Activated naive CD8-positive, alpha-beta T cell treated with anti-CD3 and anti-CD28 coated beads for 36 hours (primary cell): Measurements from ENCODE around the gene AKAP7. TPM values are rescaled to one million over a fixed set of nuclear protein-coding genes. Genes with fewer than 3 reads are reported as not detected.
A peak's percentile ranks its signal among the peaks of the same experiment; 100 is the strongest.

ENCODE experiments used
- DNase-seq: peaks from one replicate; pipeline ENCODE4 v3.0.0; 2021
- H3K27ac Mint-ChIP-seq: one replicate; pipeline ENCODE4 v1.8.0; 2022; ENCODE audit warnings: mild to moderate bottlenecking, moderate library complexity, mixed read lengths
- H3K27me3 Mint-ChIP-seq: one replicate; pipeline ENCODE4 v1.8.0; 2022; ENCODE audit warnings: mild to moderate bottlenecking, mixed read lengths
- H3K36me3 Mint-ChIP-seq: one replicate; pipeline ENCODE4 v1.8.0; 2021; ENCODE audit warnings: mild to moderate bottlenecking, mixed read lengths
- H3K4me1 Mint-ChIP-seq: one replicate; pipeline ENCODE4 v1.8.0; 2021; ENCODE audit warnings: mixed read lengths
- H3K4me3 Mint-ChIP-seq: one replicate; pipeline ENCODE4 v1.8.0; 2022; ENCODE audit warnings: mild to moderate bottlenecking, moderate library complexity, mixed read lengths
- H3K9me3 Mint-ChIP-seq: one replicate; pipeline ENCODE4 v1.8.0; 2022; ENCODE audit warnings: mixed read lengths
- total RNA-seq, 2 experiments: library from RNA; stranded (reverse); gene quantifications; one replicate each; pipeline ENCODE4 v1.2.3, GENCODE V29; 2021

The AKAP7 gene
- total RNA-seq, 2 experiments from 2014 or later, result 6.0 to 6.2 TPM

GRCh38 chr6:131206463-131207251 lies 71.4 kb downstream of the AKAP7 start:
- H3K27ac Mint-ChIP-seq, result peak overlapping the region; percentile 35
- peaks cover 7% of the 10 kb centered on the region for H3K9me3 Mint-ChIP-seq
- no peak overlapping the region for H3K4me3 Mint-ChIP-seq
- peaks cover 41% of the 10 kb centered on the region for H3K4me1 Mint-ChIP-seq
- peaks cover 24% of the 10 kb centered on the region for H3K36me3 Mint-ChIP-seq
- no peaks in the 10 kb centered on the region for H3K27me3 Mint-ChIP-seq
- no peak for DNase-seq

- H3K9me3 Mint-ChIP-seq, result peaks cover 5% of the 10 kb centered on the region
- H3K27ac Mint-ChIP-seq, result no peak overlapping the region
- no peak for DNase-seq
- no peak overlapping the region for H3K4me3 Mint-ChIP-seq
- no peaks in the 10 kb centered on the region for H3K27me3 Mint-ChIP-seq
- H3K4me1 Mint-ChIP-seq, result peaks cover 46% of the 10 kb centered on the region
- peaks cover 25% of the 10 kb centered on the region for H3K36me3 Mint-ChIP-seq
These were observed 73.5 kb downstream of the AKAP7 start for GRCh38 chr6:131208787-131209186.

GRCh38 chr6:131210469-131210868 lies 75.2 kb downstream of the AKAP7 start:
- H3K9me3 Mint-ChIP-seq, result peaks cover 5% of the 10 kb centered on the region
- H3K27ac Mint-ChIP-seq, result no peak overlapping the region
- H3K27me3 Mint-ChIP-seq, result no peaks in the 10 kb centered on the region
- peaks cover 45% of the 10 kb centered on the region for H3K4me1 Mint-ChIP-seq
- H3K36me3 Mint-ChIP-seq, result peaks cover 29% of the 10 kb centered on the region
- no peak overlapping the region for H3K4me3 Mint-ChIP-seq
- DNase-seq, result no peak

GRCh38 chr6:131212024-131212423 lies 76.8 kb downstream of the AKAP7 start:
- Mint-ChIP-seq H3K4me1 (peaks cover 40% of the 10 kb centered on the region), H3K36me3 (peaks cover 23% of the 10 kb centered on the region), H3K4me3 (no peak overlapping the region), H3K27me3 (no peaks in the 10 kb centered on the region), H3K27ac (no peak overlapping the region), H3K9me3 (peaks cover 3% of the 10 kb centered on the region)
- no peak for DNase-seq

GRCh38 chr6:131212913-131213312 lies 77.6 kb downstream of the AKAP7 start:
- H3K27me3 Mint-ChIP-seq, result no peaks in the 10 kb centered on the region
- H3K36me3 Mint-ChIP-seq, result peaks cover 17% of the 10 kb centered on the region
- H3K27ac Mint-ChIP-seq, result no peak overlapping the region
- peaks cover 39% of the 10 kb centered on the region for H3K4me1 Mint-ChIP-seq
- H3K9me3 Mint-ChIP-seq, result peaks cover 3% of the 10 kb centered on the region
- no peak for DNase-seq
- H3K4me3 Mint-ChIP-seq, result no peak overlapping the region

- Mint-ChIP-seq H3K27ac (no peak overlapping the region), H3K4me3 (no peak overlapping the region), H3K27me3 (no peaks in the 10 kb centered on the region), H3K9me3 (peaks cover 3% of the 10 kb centered on the region), H3K4me1 (peaks cover 37% of the 10 kb centered on the region), H3K36me3 (peaks cover 13% of the 10 kb centered on the region)
- DNase-seq, result no peak
These were observed 78.3 kb downstream of the AKAP7 start for GRCh38 chr6:131213501-131213990.

GRCh38 chr6:131215219-131215618 lies 80.0 kb downstream of the AKAP7 start:
- H3K4me1 Mint-ChIP-seq, result peaks cover 36% of the 10 kb centered on the region
- no peak overlapping the region for H3K4me3 Mint-ChIP-seq
- no peaks in the 10 kb centered on the region for H3K9me3 Mint-ChIP-seq
- H3K27ac Mint-ChIP-seq, result no peak overlapping the region
- DNase-seq, result no peak
- peaks cover 10% of the 10 kb centered on the region for H3K36me3 Mint-ChIP-seq
- no peaks in the 10 kb centered on the region for H3K27me3 Mint-ChIP-seq

- Mint-ChIP-seq H3K36me3 (peaks cover 11% of the 10 kb centered on the region), H3K9me3 (no peaks in the 10 kb centered on the region), H3K27me3 (no peaks in the 10 kb centered on the region), H3K4me3 (no peak overlapping the region), H3K27ac (no peak overlapping the region), H3K4me1 (peaks cover 36% of the 10 kb centered on the region)
- no peak for DNase-seq
These were observed 81.0 kb downstream of the AKAP7 start for GRCh38 chr6:131216246-131216645.

GRCh38 chr6:131222773-131223172 lies 87.5 kb downstream of the AKAP7 start:
- no peaks in the 10 kb centered on the region for H3K27me3 Mint-ChIP-seq
- H3K4me3 Mint-ChIP-seq, result no peak overlapping the region
- no peak overlapping the region for H3K27ac Mint-ChIP-seq

GRCh38 chr6:131223416-131223815 lies 88.1 kb downstream of the AKAP7 start:
- peaks cover 15% of the 10 kb centered on the region for H3K36me3 Mint-ChIP-seq
- H3K27me3 Mint-ChIP-seq, result no peaks in the 10 kb centered on the region
- H3K27ac Mint-ChIP-seq, result no peak overlapping the region
- no peak for DNase-seq
- H3K4me3 Mint-ChIP-seq, result no peak overlapping the region
- H3K9me3 Mint-ChIP-seq, result peaks cover 3% of the 10 kb centered on the region
- H3K4me1 Mint-ChIP-seq, result peaks cover 13% of the 10 kb centered on the region

More at GRCh38 chr6:131222773-131223172, 87.5 kb downstream of the AKAP7 start:
- DNase-seq, result no peak
- H3K36me3 Mint-ChIP-seq, result peaks cover 12% of the 10 kb centered on the region
- H3K4me1 Mint-ChIP-seq, result peaks cover 11% of the 10 kb centered on the region
- peaks cover 3% of the 10 kb centered on the region for H3K9me3 Mint-ChIP-seq

GRCh38 chr6:131225127-131225526 lies 89.9 kb downstream of the AKAP7 start:
- peaks cover 5% of the 10 kb centered on the region for H3K9me3 Mint-ChIP-seq
- no peak overlapping the region for H3K4me3 Mint-ChIP-seq
- H3K36me3 Mint-ChIP-seq, result peaks cover 15% of the 10 kb centered on the region
- H3K4me1 Mint-ChIP-seq, result peaks cover 9% of the 10 kb centered on the region
- no peaks in the 10 kb centered on the region for H3K27me3 Mint-ChIP-seq
- no peak for DNase-seq
- no peak overlapping the region for H3K27ac Mint-ChIP-seq

- Mint-ChIP-seq H3K36me3 (peaks cover 16% of the 10 kb centered on the region), H3K4me3 (no peak overlapping the region), H3K27ac (no peak overlapping the region), H3K9me3 (peaks cover 5% of the 10 kb centered on the region), H3K27me3 (no peaks in the 10 kb centered on the region), H3K4me1 (peaks cover 10% of the 10 kb centered on the region)
- DNase-seq, result no peak
These were observed 90.7 kb downstream of the AKAP7 start for GRCh38 chr6:131225959-131226358.

GRCh38 chr6:131226459-131227157 lies 91.3 kb downstream of the AKAP7 start:
- H3K27me3 Mint-ChIP-seq, result no peaks in the 10 kb centered on the region
- H3K9me3 Mint-ChIP-seq, result peaks cover 5% of the 10 kb centered on the region
- H3K4me1 Mint-ChIP-seq, result peaks cover 13% of the 10 kb centered on the region
- no peak overlapping the region for H3K4me3 Mint-ChIP-seq
- DNase-seq, result no peak
- H3K27ac Mint-ChIP-seq, result no peak overlapping the region
- H3K36me3 Mint-ChIP-seq, result peaks cover 14% of the 10 kb centered on the region

- Mint-ChIP-seq H3K9me3 (peaks cover 2% of the 10 kb centered on the region), H3K36me3 (peaks cover 11% of the 10 kb centered on the region), H3K27me3 (no peaks in the 10 kb centered on the region), H3K4me3 (no peak overlapping the region), H3K27ac (no peak overlapping the region), H3K4me1 (peaks cover 13% of the 10 kb centered on the region)
- no peak for DNase-seq
These were observed 91.9 kb downstream of the AKAP7 start for GRCh38 chr6:131227158-131227543.

GRCh38 chr6:131231103-131231502 lies 95.8 kb downstream of the AKAP7 start:
- DNase-seq, result no peak
- peaks cover 12% of the 10 kb centered on the region for H3K4me1 Mint-ChIP-seq
- H3K27ac Mint-ChIP-seq, result no peak overlapping the region
- peaks cover 12% of the 10 kb centered on the region for H3K36me3 Mint-ChIP-seq
- no peak overlapping the region for H3K4me3 Mint-ChIP-seq
- no peaks in the 10 kb centered on the region for H3K27me3 Mint-ChIP-seq
- H3K9me3 Mint-ChIP-seq, result peaks cover 2% of the 10 kb centered on the region
